Kidney epithelial cell (primary cell): ENCODE measurements around the gene PTPN5. TPM values are rescaled to one million over a fixed set of nuclear protein-coding genes. Genes with fewer than 3 reads are reported as not detected.
"Not testable (repeated sequence)": the region's sequence is repeated elsewhere in the genome, so short reads cannot be mapped to it uniquely, and the experiment has no call there.

Experiments
- DNase-seq: peaks from one replicate; pipeline ENCODE4 v3.0.0-alpha.2; 2010; ENCODE audit warnings: low read depth
- H3K27me3 ChIP-seq: 2 replicates; pipeline ENCODE4 v1.6.0; 2011; ENCODE audit warnings: low read length; ENCODE audit not compliant: control insufficient read depth, insufficient read depth
- H3K36me3 ChIP-seq: 2 replicates; pipeline ENCODE4 v1.5.1; 2011; ENCODE audit warnings: low read length; ENCODE audit not compliant: control insufficient read depth, insufficient read depth
- H3K4me3 ChIP-seq: 2 replicates; pipeline ENCODE4 v1.5.1; 2011; ENCODE audit warnings: low read depth, mild to moderate bottlenecking, control low read depth, low read length
- total RNA-seq: library from RNA; depleted of rRNA; stranded (reverse); fragments of >200 nt; gene quantifications from 2 replicates; pipeline ENCODE4 v1.2.3, GENCODE V29; 2015
- TF ChIP-seq, protein P1 (sequence below): IDR thresholded peaks from 2 replicates; pipeline ENCODE4 v1.5.1; 2011; ENCODE audit warnings: mild to moderate bottlenecking, moderate library complexity, low read length, control low read depth, inconsistent platforms; ENCODE audit not compliant: insufficient read depth, poor library complexity, severe bottlenecking

Gene PTPN5
- total RNA-seq: 0.07 TPM in 1 of 2 replicates, not detected in the other

- TF ChIP-seq, protein P1, sequence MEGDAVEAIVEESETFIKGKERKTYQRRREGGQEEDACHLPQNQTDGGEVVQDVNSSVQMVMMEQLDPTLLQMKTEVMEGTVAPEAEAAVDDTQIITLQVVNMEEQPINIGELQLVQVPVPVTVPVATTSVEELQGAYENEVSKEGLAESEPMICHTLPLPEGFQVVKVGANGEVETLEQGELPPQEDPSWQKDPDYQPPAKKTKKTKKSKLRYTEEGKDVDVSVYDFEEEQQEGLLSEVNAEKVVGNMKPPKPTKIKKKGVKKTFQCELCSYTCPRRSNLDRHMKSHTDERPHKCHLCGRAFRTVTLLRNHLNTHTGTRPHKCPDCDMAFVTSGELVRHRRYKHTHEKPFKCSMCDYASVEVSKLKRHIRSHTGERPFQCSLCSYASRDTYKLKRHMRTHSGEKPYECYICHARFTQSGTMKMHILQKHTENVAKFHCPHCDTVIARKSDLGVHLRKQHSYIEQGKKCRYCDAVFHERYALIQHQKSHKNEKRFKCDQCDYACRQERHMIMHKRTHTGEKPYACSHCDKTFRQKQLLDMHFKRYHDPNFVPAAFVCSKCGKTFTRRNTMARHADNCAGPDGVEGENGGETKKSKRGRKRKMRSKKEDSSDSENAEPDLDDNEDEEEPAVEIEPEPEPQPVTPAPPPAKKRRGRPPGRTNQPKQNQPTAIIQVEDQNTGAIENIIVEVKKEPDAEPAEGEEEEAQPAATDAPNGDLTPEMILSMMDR: no peak
- Histone ChIP-seq H3K36me3 (no peaks in the 10 kb centered on the region), H3K27me3 (peaks cover 45% of the 10 kb centered on the region), H3K4me3 (peak within 1 kb of the TSS; percentile 20)
- no peak for DNase-seq
Observed at GRCh38 chr11:18791207-18791968, at the start of gene PTPN5. Gene PTPN5, minus strand, starts transcription at chr11:18791798. Its CDS starts 19,840 bp downstream, at chr11:18771958.

GRCh38 chr11:18836417-18836816, 44.8 kb upstream of the PTPN5 start:
- H3K36me3 ChIP-seq: no peaks in the 10 kb centered on the region
- TF ChIP-seq, protein P1: no peak
- no peak overlapping the region for H3K4me3 ChIP-seq
- H3K27me3 ChIP-seq: no peaks in the 10 kb centered on the region
- no peak for DNase-seq

DNA sequence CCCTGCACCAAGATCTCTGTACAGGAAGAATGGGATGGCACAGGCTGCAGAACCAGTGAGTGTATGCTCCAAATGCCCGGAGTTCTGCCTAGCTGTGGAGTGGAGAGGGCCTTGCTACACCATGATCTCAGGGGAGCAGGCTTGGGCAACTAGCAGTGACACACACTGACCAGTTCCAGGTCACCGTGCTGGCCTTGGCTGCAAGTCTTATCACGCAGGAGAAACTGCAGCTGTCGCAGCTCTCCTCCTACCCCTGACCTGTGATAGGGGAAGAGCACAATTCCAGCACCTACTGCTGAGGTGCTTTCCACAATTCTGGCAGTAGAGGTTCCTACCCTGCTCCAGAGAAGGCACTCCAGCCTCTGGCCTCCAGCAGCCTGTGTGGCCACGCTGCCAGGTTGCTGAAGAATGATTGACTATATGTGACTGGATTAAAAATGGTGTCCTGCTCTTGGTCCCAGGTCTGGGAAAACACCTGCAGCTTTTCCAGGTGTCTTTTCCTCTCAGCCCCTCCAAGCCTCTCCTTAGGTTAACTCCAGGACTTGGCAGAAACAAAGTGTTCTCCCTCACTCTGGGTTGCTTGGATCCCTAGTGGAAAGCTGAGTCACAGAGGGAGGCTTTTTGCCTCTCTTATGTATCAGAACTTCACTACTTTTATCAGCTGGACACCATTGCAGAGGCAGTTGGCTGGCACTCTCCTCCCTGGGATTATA, 43.3 kb upstream of the PTPN5 start:
- TF ChIP-seq, protein P1: no peak
- no peak overlapping the region for H3K4me3 ChIP-seq
- H3K36me3 ChIP-seq: no peaks in the 10 kb centered on the region
- no peak for DNase-seq
- H3K27me3 ChIP-seq: no peaks in the 10 kb centered on the region

DNA sequence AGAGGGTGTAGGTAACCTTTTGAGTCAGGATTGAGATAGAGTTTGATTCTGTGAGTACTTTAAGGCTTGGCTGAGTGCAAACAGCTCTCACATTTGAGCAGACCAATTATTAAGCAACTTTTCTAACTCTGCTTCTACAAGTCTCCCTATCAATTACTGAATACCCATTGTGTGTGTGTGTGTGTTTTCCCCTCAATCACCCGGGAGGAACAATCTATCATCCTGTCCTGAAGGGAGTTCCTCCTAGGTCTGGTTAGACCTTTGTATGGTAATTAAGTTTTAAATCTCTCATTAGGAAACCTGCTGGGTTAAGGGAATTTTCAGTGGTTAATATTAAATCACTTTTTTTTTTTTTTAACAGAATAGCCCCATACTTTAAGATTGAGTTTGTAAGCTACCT, 28.6 kb upstream of the PTPN5 start:
- not testable (repeated sequence) for H3K4me3 ChIP-seq, H3K27me3 ChIP-seq, H3K36me3 ChIP-seq, DNase-seq

DNA sequence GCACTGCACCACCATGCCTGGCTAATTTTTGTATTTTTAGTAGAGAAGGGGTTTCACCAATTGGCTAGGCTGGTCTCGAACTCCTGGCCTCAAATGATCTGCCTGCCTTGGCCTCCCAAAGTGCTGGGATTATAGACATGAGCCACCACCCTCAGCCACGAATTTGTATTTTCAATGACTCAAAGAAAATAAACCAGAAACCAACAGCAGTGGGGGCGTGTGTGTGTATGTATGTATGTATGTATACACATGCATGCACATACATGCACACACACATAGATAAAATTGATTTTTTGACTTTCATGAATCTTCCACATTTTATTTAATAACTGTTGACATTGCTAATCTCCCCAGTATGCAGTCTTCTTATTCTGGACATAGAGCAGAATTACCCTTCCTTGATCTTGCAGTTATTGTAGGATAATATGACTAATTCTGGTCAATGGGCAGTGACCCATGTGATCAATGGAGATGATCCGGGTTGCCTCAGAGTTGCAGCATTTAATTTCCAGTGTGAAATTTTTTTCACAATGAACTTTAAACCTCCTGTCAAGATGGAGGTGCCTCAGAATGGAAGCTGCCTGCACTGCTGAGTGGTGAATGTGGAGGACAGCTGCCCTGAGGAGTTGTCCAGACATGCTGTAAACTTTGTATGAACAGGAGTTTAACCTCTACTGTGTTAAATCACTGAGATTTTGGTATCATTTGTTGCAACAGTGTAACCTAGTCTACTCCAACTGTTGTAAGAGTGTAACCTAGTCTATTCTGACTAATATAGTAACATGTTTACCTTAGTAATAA, 12.8 kb upstream of the PTPN5 start:
- TF ChIP-seq, protein P1: no peak
- DNase-seq: no peak
- H3K4me3 ChIP-seq: no peak overlapping the region
- H3K36me3 ChIP-seq: no peaks in the 10 kb centered on the region
- H3K27me3 ChIP-seq: peaks cover 2% of the 10 kb centered on the region
